Pancreas (tissue), 10 donors: ENCODE data around the gene EEF1A2. TPM values are rescaled to one million over a fixed set of nuclear protein-coding genes. Genes with fewer than 3 reads are reported as not detected.

Experiments
- ATAC-seq, 4 donors: fragments of 200-7000 bp; cut with Tn5 transposase; one replicate each; pipeline versions ENCODE4 v1.8.0 to v1.9.1; 2020; ENCODE audit warnings: mild to moderate bottlenecking in 4 of 4, moderate library complexity in 4 of 4
- DNase-seq, 6 donors: peaks; one replicate each; pipeline ENCODE4 v3.0.0-alpha.2; 2020
- FAIRE-seq: peaks from 2 replicates; lab custom pipeline; 2012; peaks lifted over from hg19 to GRCh38; lab: Jason Lieb, UNC
- H3K27ac ChIP-seq, 4 donors: fragments of 200-600 bp; sonication (generic); 1 replicate in 3 of 4; 2 replicates in 1 of 4; pipeline versions ENCODE4 v1.5.0 to v1.8.0; 2020
- H3K27me3 ChIP-seq, 4 donors: fragments of 200-600 bp; one replicate each; pipeline ENCODE4 v1.8.0; 2021
- H3K36me3 ChIP-seq, 3 donors: fragments of 200-600 bp; sonication (generic) in 1 of 3; one replicate each; pipeline versions ENCODE4 v1.5.0 to v1.8.0; 2020 to 2021
- H3K4me1 ChIP-seq, 3 donors: fragments of 200-600 bp; one replicate each; pipeline ENCODE4 v1.8.0; 2021
- H3K4me3 ChIP-seq, 4 donors: fragments of 200-600 bp; sonication (generic) in 2 of 4; one replicate each; pipeline versions ENCODE4 v1.5.0 to v1.8.0; 2020 to 2021
- H3K9me3 ChIP-seq, 4 donors: fragments of 200-600 bp; one replicate each; pipeline ENCODE4 v1.8.0; 2021
- CTCF ChIP-seq, 4 donors: fragments of 200-600 bp; sonication (generic) in 3 of 4; IDR thresholded peaks; one replicate each; pipeline versions ENCODE4 v1.5.0 to v1.8.0; 2021; ENCODE audit warnings: antibody characterized with exemption in 4 of 4
- WGBS, 2 donors: extraction: QIAGEN DNeasy Blood & Tissue Kit; methylation state at CpG; one replicate each; pipeline ENCODE4 v1.1.7; 2013; 5-methylcytosine and 5-hydroxymethylcytosine counted together
- intact Hi-C, 3 donors: fragments of 100-400 bp; cut with DNase I; formaldehyde crosslinking; loops; one replicate each; pipeline versions ENCODE4 v1.11.1 to v1.14.2; 2022
- polyA plus RNA-seq, 2 donors: library from polyadenylated mRNA; stranded (reverse); fragments of 200-250 nt; gene quantifications; one replicate each; pipeline ENCODE4 v1.2.3, GENCODE V29; 2013
- total RNA-seq, 6 donors: library from RNA; stranded (reverse); fragmentation: NEBNext Ultra II Directional in 4 of 6; extraction: Animal tissue kit (Norgen Biotek cat#: 25700) in 4 of 6; gene quantifications; one replicate each; pipeline versions ENCODE4 v1.2.1 to v1.2.4, GENCODE V29; 2021 to 2023
- donor health status: healthy with polysubstance abuse.
- donor health status: DM: no; HTN: no; CAD: no; lungs with moderate emphysema.
- donor health status: DM: no; HTN: no; CAD: no.
- donor health status: control.
- donor health status: control.
- donor health status: Bipolar disorder and iron deficiency.
- donor health status: DM: yes; HTN: yes; CAD: no.
- donor health status: DM: no; HTN: no; CAD: no.
- donor health status: DM: no; HTN: no; CAD: no.
- donor health status: DM: yes; HTN: yes; CAD: no.

EEF1A2 gene
- total and polyA plus RNA-seq, 8 donors, result 5.0 to 86.9 (median 19.7) TPM

- intact Hi-C loops, result no loop called here
Measured at GRCh38 chr20:63490416-63490815, 8.5 kb downstream of the EEF1A2 start.

GRCh38 chr20:63488315-63489251, 10.3 kb downstream of the EEF1A2 start:
- no peak overlapping the region for H3K27ac ChIP-seq
- H3K27me3 ChIP-seq, result no peaks in the 10 kb centered on the region
- 12 to 19% methylated on average over 48 to 83 of the region's 83 CpGs for WGBS, 2 donors
- FAIRE-seq (no peak), DNase-seq (peak in 1 of 6 donors; percentile 72), ATAC-seq (no peak)
- H3K9me3 ChIP-seq, result no peaks in the 10 kb centered on the region
- no peaks in the 10 kb centered on the region for H3K36me3 ChIP-seq
- no peaks in the 10 kb centered on the region for H3K4me1 ChIP-seq
- H3K4me3 ChIP-seq, result no peak overlapping the region
- intact Hi-C loops, result no loop called here
- TF ChIP-seq CTCF (IDR thresholded peaks at IDR 0.05), result no peak

More at GRCh38 chr20:63490416-63490815, 8.5 kb downstream of the EEF1A2 start:
- H3K27me3 ChIP-seq, result no peaks in the 10 kb centered on the region
- H3K36me3 ChIP-seq, result no peaks in the 10 kb centered on the region
- DNase-seq, result peak in 3 of 6 donors; percentile 26 to 56 (median 55)
- 55 to 68% methylated on average over 24 of the region's 24 CpGs for WGBS, 2 donors
- no peak for ATAC-seq
- H3K27ac ChIP-seq, result no peak overlapping the region
- H3K9me3 ChIP-seq, result no peaks in the 10 kb centered on the region
- FAIRE-seq, result no peak
- no peaks in the 10 kb centered on the region for H3K4me1 ChIP-seq
- H3K4me3 ChIP-seq, result no peak overlapping the region
- no peak for TF ChIP-seq CTCF (IDR thresholded peaks at IDR 0.05)

DNA sequence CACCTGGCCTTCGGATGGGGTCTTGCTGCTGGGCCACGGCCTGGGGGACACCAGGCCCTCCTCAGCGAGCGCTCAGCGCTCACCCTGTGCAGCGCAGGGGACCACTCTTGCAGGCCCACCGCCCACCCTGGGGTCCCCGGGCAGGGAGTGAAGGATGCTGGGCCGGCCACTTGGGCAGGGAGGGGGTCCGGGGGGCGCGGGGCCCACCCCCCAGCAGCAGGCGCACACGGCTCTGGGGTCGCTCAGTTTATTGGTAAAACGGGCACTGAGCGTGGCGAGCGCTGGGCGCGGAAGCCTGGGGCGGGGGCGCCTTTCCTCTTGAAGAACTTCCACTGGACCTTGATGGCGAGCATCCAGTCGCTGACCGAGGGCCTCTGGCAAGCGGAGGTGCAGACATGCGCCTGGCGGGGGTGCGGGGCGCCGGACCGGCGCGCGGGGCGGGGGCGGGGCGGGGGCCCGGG, 11.1 kb downstream of the EEF1A2 start:
- FAIRE-seq (no peak), DNase-seq (peak in 1 of 6 donors; percentile 67), ATAC-seq (no peak)
- WGBS, 2 donors, result 11 to 22% methylated on average over 15 to 39 of the region's 40 CpGs
- Histone ChIP-seq H3K9me3 (no peaks in the 10 kb centered on the region), H3K4me1 (no peaks in the 10 kb centered on the region), H3K36me3 (no peaks in the 10 kb centered on the region), H3K4me3 (no peak overlapping the region), H3K27me3 (no peaks in the 10 kb centered on the region), H3K27ac (no peak overlapping the region)
- TF ChIP-seq CTCF (IDR thresholded peaks at IDR 0.05), result no peak
- intact Hi-C loops, result no loop called here

DNA sequence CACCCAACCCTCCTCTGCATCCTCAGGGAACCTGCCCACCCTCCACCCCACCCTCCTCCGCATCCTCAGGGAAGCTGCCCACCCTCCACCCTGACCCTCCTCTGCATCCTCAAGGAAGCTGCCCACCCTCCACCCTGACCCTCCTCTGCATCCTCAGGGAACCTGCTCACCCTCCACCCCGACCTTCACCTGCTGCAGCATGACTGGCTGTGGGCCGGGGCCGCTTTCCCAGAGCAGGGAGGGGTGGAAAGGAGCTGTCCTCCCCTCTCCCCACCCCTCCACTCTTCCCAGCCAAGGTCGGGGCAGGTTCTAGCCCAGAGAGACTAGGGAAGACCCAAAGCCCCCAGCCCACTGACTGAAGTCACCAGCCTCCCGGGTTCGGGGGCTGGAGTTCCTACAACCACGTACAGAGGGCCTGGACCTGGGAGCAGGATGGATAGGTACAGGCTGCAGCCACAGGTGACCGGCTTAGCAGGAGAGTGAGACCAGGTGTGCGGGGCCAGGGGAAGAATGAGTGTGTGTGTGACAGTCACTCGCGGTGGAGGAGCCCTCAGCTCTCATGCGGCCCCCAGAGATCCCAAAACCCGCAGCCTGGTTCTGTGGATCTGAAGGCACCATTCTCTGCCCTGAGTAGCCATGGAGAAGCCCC, 11.6 kb downstream of the EEF1A2 start:
- 27 to 33% methylated on average over 14 of the region's 14 CpGs for WGBS, 2 donors
- H3K4me1 ChIP-seq, result no peaks in the 10 kb centered on the region
- no peak overlapping the region for H3K27ac ChIP-seq
- TF ChIP-seq CTCF (IDR thresholded peaks at IDR 0.05), result no peak
- ATAC-seq (no peak), DNase-seq (peak in 1 of 6 donors; percentile 68), FAIRE-seq (no peak)
- H3K27me3 ChIP-seq, result no peaks in the 10 kb centered on the region
- no peak overlapping the region for H3K4me3 ChIP-seq
- no peaks in the 10 kb centered on the region for H3K9me3 ChIP-seq
- H3K36me3 ChIP-seq, result no peaks in the 10 kb centered on the region
- intact Hi-C loops, result no loop called here
